OCI-LY7 (cell line): Measurements from ENCODE around the gene ITGAE. TPM values are rescaled to one million over a fixed set of nuclear protein-coding genes. Genes with fewer than 3 reads are reported as not detected.

Experiments used
- BruUV-seq: library from RNA; stranded (reverse); fragments of 400-500 nt; replicated peaks from 2 replicates; lab custom pipeline; 2021; lab: Mats Ljungman, UMichigan
- CTCF ChIA-PET: fragments of 300-600 bp; sonication (Branson Sonifier 250); formaldehyde crosslinking; loops from one replicate; lab custom pipeline; 2022; ENCODE audit warnings: antibody characterized with exemption; ENCODE audit not compliant: unreplicated experiment; lab: Charles Lee
- POLR2A ChIA-PET: fragments of 300-600 bp; sonication (Branson Sonifier 250); formaldehyde crosslinking; loops from one replicate; lab custom pipeline; 2022; ENCODE audit warnings: antibody characterized with exemption; lab: Charles Lee
- DNase-seq: peaks from one replicate; pipeline ENCODE4 v3.0.0-alpha.2; 2015; ENCODE audit warnings: low spot score
- H2AFZ ChIP-seq: fragments of 200-600 bp; sonication (generic), shearing (Covaris generic); 2 replicates; pipeline ENCODE4 v1.6.1; 2014; ENCODE audit warnings: mild to moderate bottlenecking, antibody characterized with exemption, low read length, moderate library complexity
- H3K27ac ChIP-seq: fragments of 200-600 bp; sonication (generic); 2 replicates; pipeline ENCODE4 v1.5.1; 2014; ENCODE audit warnings: mixed run types, low read depth, mild to moderate bottlenecking, moderate library complexity, low read length, inconsistent platforms; ENCODE audit not compliant: poor library complexity, severe bottlenecking
- H3K36me3 ChIP-seq: fragments of 200-600 bp; sonication (generic); 2 replicates; pipeline ENCODE4 v1.6.1; 2014; ENCODE audit warnings: mild to moderate bottlenecking, antibody characterized with exemption, low read length, moderate library complexity, mixed read lengths; ENCODE audit not compliant: insufficient read depth
- H3K4me1 ChIP-seq: fragments of 200-600 bp; sonication (generic); 2 replicates; pipeline ENCODE4 v1.5.1; 2014; ENCODE audit warnings: mild to moderate bottlenecking, low read length; ENCODE audit not compliant: insufficient read depth, poor library complexity, severe bottlenecking
- H3K4me2 ChIP-seq: fragments of 200-600 bp; sonication (generic); 2 replicates; pipeline ENCODE4 v1.6.1; 2014; ENCODE audit warnings: mild to moderate bottlenecking, low read length
- H3K4me3 ChIP-seq: fragments of 200-600 bp; sonication (generic); 2 replicates; pipeline ENCODE4 v1.5.1; 2014; ENCODE audit warnings: mild to moderate bottlenecking, low read depth, low read length; ENCODE audit not compliant: poor library complexity, severe bottlenecking
- H3K79me2 ChIP-seq: fragments of 200-600 bp; sonication (generic); 2 replicates; pipeline ENCODE4 v1.6.1; 2016; ENCODE audit warnings: low read depth, mild to moderate bottlenecking, low read length, moderate library complexity, mixed read lengths; ENCODE audit not compliant: insufficient read depth
- H3K9me2 ChIP-seq: fragments of 200-600 bp; sonication (generic); 2 replicates; pipeline ENCODE4 v1.6.1; 2016; ENCODE audit warnings: mild to moderate bottlenecking, low read length, mixed read lengths; ENCODE audit not compliant: insufficient read depth
- H3K9me3 ChIP-seq: fragments of 200-600 bp; sonication (generic); 2 replicates; pipeline ENCODE4 v1.6.1; 2014; ENCODE audit warnings: mild to moderate bottlenecking, mixed run types, low read length, mixed read lengths
- H4K20me1 ChIP-seq: fragments of 200-600 bp; sonication (generic); 2 replicates; pipeline ENCODE4 v1.6.1; 2014; ENCODE audit warnings: mild to moderate bottlenecking, antibody characterized with exemption, low read length, moderate library complexity, mixed read lengths; ENCODE audit not compliant: insufficient read depth
- CTCF ChIP-seq: fragments of 200-600 bp; sonication (generic); conservative IDR thresholded peaks from 2 replicates; pipeline ENCODE4 v1.5.1; 2014; ENCODE audit warnings: mild to moderate bottlenecking, antibody characterized with exemption, low read length, moderate library complexity, mixed read lengths
- EZH2phosphoT487 ChIP-seq: fragments of 200-600 bp; sonication (generic); IDR thresholded peaks from 2 replicates; pipeline ENCODE4 v1.6.1; 2018; ENCODE audit warnings: low read depth, borderline replicate concordance, mild to moderate bottlenecking, mixed run types, antibody characterized with exemption, low read length, moderate library complexity, mixed read lengths
- intact Hi-C: fragments of 100-400 bp; cut with micrococcal nuclease; formaldehyde crosslinking; loops from one replicate; pipeline ENCODE4 v1.10.0; 2022; ENCODE audit not compliant: unreplicated experiment
- total RNA-seq, 2 experiments: library from RNA; depleted of rRNA in 1 of 2; stranded (reverse); fragments of >200 nt in 1 of 2; shearing (Covaris generic) in 1 of 2; gene quantifications; 2 replicates each; pipeline ENCODE4 v1.2.3, GENCODE V29; 2014 to 2022

The ITGAE gene
- total RNA-seq, 2 experiments from 2014 or later: 52.2 to 61.2 TPM

GRCh38 chr17:3693141-3693540 is 107.8 kb downstream of the ITGAE start:
- ChIA-PET POLR2A (interaction anchor here (1.1 kb wide), 1 partner anchor 9 kb away, joined by 4 read pairs; no protein-coding TSS in a partner anchor), CTCF (no interaction called here)
- no peak for DNase-seq
- Histone ChIP-seq H3K36me3 (peaks cover 50% of the 10 kb centered on the region), H3K9me2 (no peaks in the 10 kb centered on the region), H3K27ac (peak overlapping the region; percentile 87), H2AFZ (no peak overlapping the region), H4K20me1 (0 out of 2 replicates have a peak, but pooled peaks cover 4% of the 10 kb centered on the region), H3K4me1 (peaks cover 65% of the 10 kb centered on the region), H3K4me2 (peak overlapping the region; percentile 75), H3K9me3 (peaks cover 8% of the 10 kb centered on the region; the same call in 1 of the 2 replicates), H3K79me2 (peaks cover 54% of the 10 kb centered on the region), H3K4me3 (peak overlapping the region; percentile 79)
- no peak for TF ChIP-seq EZH2phosphoT487
- no peak for TF ChIP-seq CTCF
- no TSS peak for BruUV-seq
- intact Hi-C loops: loop anchor here (1.0 kb wide), 1 partner anchor 30 kb away; the partner anchor contains the start of gene HASPIN

- no TSS peak for BruUV-seq
- no peak for DNase-seq
- peaks cover 52% of the 10 kb centered on the region for H3K36me3 ChIP-seq
- peak overlapping the region; percentile 75 for H3K4me2 ChIP-seq
- H3K4me3 ChIP-seq: peak overlapping the region; percentile 79
- POLR2A ChIA-PET: no interaction called here
- no peak overlapping the region for H2AFZ ChIP-seq
- peaks cover 67% of the 10 kb centered on the region for H3K4me1 ChIP-seq
- peaks cover 54% of the 10 kb centered on the region for H3K79me2 ChIP-seq
- no peak for TF ChIP-seq EZH2phosphoT487
- TF ChIP-seq CTCF: peak; percentile 64
- H3K9me3 ChIP-seq: no peaks in the 10 kb centered on the region
- H4K20me1 ChIP-seq: 0 out of 2 replicates have a peak, but pooled peaks cover 4% of the 10 kb centered on the region
- H3K9me2 ChIP-seq: no peaks in the 10 kb centered on the region
- CTCF ChIA-PET: no interaction called here
- H3K27ac ChIP-seq: peak overlapping the region; percentile 87
- intact Hi-C loops: no loop called here
Observed at GRCh38 chr17:3692346-3692745, 108.6 kb downstream of the ITGAE start.

GRCh38 chr17:3691617-3692067 is 109.3 kb downstream of the ITGAE start:
- Histone ChIP-seq H3K9me3 (no peaks in the 10 kb centered on the region), H2AFZ (no peak overlapping the region), H3K4me1 (peaks cover 60% of the 10 kb centered on the region), H3K4me3 (no peak overlapping the region), H4K20me1 (0 out of 2 replicates have a peak, but pooled peaks cover 4% of the 10 kb centered on the region), H3K9me2 (no peaks in the 10 kb centered on the region), H3K4me2 (peak overlapping the region; percentile 15; the same call in 1 of the 2 replicates), H3K27ac (peak overlapping the region; percentile 28), H3K79me2 (peaks cover 54% of the 10 kb centered on the region), H3K36me3 (peaks cover 52% of the 10 kb centered on the region)
- TF ChIP-seq EZH2phosphoT487: no peak
- TF ChIP-seq CTCF: peak; percentile 41
- intact Hi-C loops: no loop called here
- no TSS peak for BruUV-seq
- ChIA-PET CTCF (no interaction called here), POLR2A (interaction anchor here (0.6 kb wide), 1 partner anchor 32 kb away, joined by 4 read pairs; the partner anchor contains the start of gene HASPIN)
- peak; percentile 59 for DNase-seq
